ENCODE results near the gene CASP5. TPM values are rescaled to one million over a fixed set of nuclear protein-coding genes. Genes with fewer than 3 reads are reported as not detected.

Gene CASP5
- total RNA-seq, 1 donor from 2014 or later: not detected

- TF ChIP-seq CTCF (conservative IDR thresholded peaks at IDR 0.05; ENCODE audit: low read depth, low read length): no peak
- DNase-seq (ENCODE audit: low read depth): no peak
These were observed 4.7 kb upstream of the CASP5 start for GRCh38 chr11:105027678-105028077.

GRCh38 chr11:105024394-105024793, 1.4 kb upstream of the CASP5 start:
- H3K4me3 ChIP-seq (ENCODE audit: low read depth, low read length): no peak overlapping the region
- TF ChIP-seq CTCF (conservative IDR thresholded peaks at IDR 0.05; ENCODE audit: low read depth, low read length): no peak
- no peak for DNase-seq (ENCODE audit: low read depth)

More at GRCh38 chr11:105027678-105028077, 4.7 kb upstream of the CASP5 start:
- no peak overlapping the region for H3K4me3 ChIP-seq (ENCODE audit: low read depth, low read length)

- no peak for DNase-seq (ENCODE audit: low read depth)
- H3K4me3 ChIP-seq (ENCODE audit: low read depth, low read length): no peak overlapping the region
- no peak for TF ChIP-seq CTCF (conservative IDR thresholded peaks at IDR 0.05; ENCODE audit: low read depth, low read length)
These were observed 441 bp downstream of the CASP5 start for GRCh38 chr11:105022527-105022926.

GRCh38 chr11:105007463-105007862, 15.5 kb downstream of the CASP5 start:
- no peak overlapping the region for H3K4me3 ChIP-seq (ENCODE audit: low read depth, low read length)
- no peak for TF ChIP-seq CTCF (conservative IDR thresholded peaks at IDR 0.05; ENCODE audit: low read depth, low read length)
- no peak for DNase-seq (ENCODE audit: low read depth)

GRCh38 chr11:105005451-105005845, 17.5 kb downstream of the CASP5 start:
- no peak overlapping the region for H3K4me3 ChIP-seq (ENCODE audit: low read depth, low read length)
- no peak for TF ChIP-seq CTCF (conservative IDR thresholded peaks at IDR 0.05; ENCODE audit: low read depth, low read length)
- no peak for DNase-seq (ENCODE audit: low read depth)

GRCh38 chr11:105004021-105004420, 18.9 kb downstream of the CASP5 start:
- TF ChIP-seq CTCF (conservative IDR thresholded peaks at IDR 0.05; ENCODE audit: low read depth, low read length): no peak
- DNase-seq (ENCODE audit: low read depth): no peak
- no peak overlapping the region for H3K4me3 ChIP-seq (ENCODE audit: low read depth, low read length)

GRCh38 chr11:105003151-105003550, 19.8 kb downstream of the CASP5 start:
- TF ChIP-seq CTCF (conservative IDR thresholded peaks at IDR 0.05; ENCODE audit: low read depth, low read length): no peak
- no peak for DNase-seq (ENCODE audit: low read depth)
- H3K4me3 ChIP-seq (ENCODE audit: low read depth, low read length): no peak overlapping the region
